DMS153 treated with DMSO at 0.1 percent for 48 hours (cell line): Measurements from ENCODE around the gene CTBP2.
"Not testable (repeated sequence)": the region's sequence is repeated elsewhere in the genome, so short reads cannot be mapped to it uniquely, and the experiment has no call there.

Experiments
- DNase-seq: peaks from one replicate; lab custom pipeline; 2025; ENCODE audit not compliant: unreplicated experiment; lab: John Stamatoyannopoulos, UW

The CTBP2 gene

DNA sequence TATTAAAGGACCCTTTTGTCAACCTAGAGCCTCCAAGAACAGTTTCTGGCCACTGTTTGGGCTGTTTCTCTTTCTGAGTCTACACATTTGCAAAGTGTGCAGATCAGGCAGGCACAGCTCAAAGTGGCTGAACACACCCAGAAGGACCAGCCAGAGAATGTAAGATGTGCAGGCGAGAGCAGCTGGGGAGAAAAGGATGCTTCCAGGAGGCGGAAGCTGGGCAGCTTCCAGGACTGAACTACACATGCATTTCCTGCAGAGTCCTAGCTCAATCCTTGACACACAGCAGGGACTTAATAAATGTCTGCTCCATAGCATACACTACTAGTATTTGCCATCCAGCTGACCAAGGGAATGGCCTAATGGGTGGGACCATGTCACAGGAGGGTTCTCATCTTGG lies 70.9 kb downstream of the CTBP2 start:
- no peak for DNase-seq

DNA sequence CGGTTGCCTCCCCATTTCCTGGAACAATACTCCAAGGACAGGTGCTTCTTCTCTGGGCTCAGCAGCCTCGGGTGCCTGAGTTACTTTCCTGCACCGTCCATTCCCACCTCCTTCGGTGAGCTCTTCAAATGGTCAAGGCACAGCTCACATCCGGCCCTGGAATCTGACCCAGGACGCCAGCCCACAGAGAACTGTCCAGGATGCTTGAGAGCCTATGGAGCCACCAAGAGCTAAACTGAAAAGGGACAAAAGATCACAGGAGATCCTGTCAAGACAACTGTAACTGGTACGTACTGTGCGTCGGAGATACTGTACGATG lies 72.5 kb downstream of the CTBP2 start:
- DNase-seq, result no peak

DNA sequence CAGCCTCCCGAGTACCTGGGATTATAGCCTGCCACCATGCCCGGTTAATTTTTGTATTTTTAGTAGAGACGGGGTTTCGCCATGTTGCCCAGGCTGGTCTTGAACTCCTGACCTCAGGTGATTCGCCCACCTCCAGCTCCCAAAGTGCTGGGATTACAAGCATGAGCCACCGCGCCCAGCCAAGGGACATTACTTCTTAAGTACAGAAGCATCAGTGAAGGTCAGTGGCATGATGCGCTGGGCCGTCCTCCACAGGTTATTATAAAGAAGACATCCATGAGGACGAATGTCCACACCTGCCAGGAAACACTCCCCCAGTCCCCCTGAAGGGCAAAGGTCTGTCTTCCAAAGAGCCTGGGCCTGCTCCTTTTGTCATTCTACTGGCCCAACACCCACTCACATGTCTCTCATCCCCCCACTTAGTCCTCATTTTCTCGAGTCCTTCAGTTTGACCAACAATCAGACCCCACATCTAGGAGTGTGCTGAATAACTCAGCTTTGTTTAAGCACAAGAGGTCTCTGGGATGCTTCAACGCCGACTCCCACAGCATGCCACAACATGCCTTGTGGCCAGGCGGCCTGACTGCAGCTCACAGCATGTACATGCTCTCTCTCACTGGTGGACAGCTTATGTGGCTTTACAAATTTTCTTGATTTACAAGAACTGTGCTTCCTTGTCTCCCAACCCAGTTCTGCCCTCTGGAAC lies 73.0 kb downstream of the CTBP2 start:
- DNase-seq, result no peak

GRCh38 chr10:125086691-125087090 lies 73.7 kb downstream of the CTBP2 start:
- DNase-seq, result no peak

DNA sequence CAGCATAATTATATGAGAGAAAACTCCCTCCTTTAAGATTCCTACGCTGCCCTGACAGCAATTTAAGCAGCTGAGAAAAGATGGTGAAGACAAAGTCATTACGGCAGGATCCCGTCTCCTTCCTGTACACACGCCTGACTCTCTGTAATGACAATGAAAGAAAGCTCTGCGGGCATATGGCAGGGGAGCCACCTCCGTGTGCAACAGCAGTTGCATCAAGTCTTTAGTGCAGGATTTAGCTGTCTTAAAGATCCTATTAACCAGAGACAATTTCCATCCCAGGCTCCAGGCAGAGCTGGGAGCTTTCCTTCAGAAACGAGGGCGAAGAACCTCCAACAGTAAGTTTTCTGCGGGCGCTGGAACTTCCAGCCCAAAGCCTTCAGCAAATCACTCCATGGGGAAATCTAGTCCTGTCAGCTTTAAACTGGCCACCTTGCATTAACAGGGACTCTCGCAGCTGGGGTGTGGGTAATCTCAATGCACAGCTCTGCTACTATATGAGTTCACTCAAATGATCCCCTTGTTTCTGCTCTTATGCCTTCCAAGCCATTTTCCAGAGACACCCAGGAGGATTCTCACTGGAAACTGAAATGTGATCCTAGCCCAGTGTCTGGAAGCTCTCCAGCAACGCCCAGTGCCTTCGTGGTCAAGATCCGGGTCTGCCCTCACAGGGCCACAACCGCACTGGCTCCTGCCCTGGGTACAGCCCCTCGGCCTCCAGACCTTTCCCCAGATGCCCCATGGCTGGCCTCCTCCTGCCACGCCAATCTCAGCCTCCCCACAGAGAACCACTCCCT lies 74.9 kb downstream of the CTBP2 start:
- no peak for DNase-seq

DNA sequence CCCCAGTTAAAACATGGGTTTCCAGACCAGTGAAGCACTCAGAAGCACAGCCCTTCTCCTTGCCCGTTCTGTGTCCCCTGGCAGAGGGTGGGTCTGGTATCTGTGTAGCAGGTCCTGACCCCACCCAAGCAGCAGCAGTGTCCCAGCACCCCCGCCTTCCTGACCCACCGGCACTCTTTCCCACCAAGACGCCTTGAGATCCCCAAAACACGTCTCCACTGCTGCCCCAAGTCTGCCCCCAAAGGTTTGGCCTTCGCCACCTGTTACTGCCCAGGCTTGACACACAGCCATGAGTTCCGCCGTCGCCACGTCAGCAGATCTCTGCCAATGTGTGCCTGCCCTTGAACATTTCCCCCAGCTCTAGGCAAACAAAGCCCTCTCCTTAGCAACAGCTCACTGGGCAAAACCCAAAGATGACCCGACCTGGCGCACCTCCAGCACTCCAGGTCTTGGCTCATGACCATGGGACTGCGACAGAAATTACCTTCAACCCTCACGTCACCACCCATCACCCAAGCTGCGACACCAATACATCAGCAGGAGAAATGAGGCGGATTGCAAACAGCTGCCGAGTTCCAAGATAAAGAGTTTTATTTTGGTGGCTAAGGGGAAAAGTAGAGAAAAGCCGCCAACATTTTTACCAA lies 75.6 kb downstream of the CTBP2 start:
- peak; percentile 38 for DNase-seq

DNA sequence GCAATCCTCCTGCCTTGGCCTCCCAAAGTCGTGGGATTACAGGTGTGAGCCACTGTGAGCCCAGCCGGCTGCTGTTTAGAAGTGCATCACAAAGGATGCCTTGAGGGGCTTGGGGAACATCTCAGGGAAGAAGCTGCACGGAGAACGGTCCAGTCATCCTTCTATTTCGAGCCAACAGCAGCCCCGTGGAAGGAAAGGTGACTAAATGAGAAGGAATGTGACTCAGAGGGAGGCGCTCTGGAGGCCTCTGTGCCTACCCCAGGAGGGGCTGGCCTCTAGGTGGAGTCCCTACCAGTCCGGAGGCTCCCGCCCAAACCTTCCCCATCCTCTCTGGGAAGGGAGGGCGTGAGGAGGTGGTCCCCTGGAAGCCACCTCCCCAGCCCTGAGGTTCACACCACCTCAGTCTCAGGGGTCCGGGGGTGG lies 76.2 kb downstream of the CTBP2 start:
- DNase-seq, result no peak

DNA sequence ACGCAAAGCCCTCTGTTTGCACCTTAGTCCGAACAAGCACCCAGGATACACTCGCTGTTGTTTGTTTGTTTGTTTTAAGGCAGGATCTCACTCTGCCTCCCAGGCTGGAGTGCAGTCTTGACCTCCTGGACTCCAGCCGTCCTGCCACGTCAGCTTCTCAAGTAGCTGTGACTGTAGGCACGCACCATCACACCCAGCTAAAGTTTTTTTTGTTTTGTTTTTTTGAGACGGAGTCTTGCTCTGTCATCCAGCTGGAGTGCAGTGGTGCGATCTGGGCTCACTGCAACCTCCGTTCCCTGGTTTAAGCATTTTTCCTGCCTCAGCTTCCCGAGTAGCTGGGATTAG lies 76.8 kb downstream of the CTBP2 start:
- no peak for DNase-seq

GRCh38 chr10:125082881-125083575 lies 77.3 kb downstream of the CTBP2 start:
- no peak for DNase-seq

GRCh38 chr10:125082471-125082870 lies 77.9 kb downstream of the CTBP2 start:
- DNase-seq, result not testable (repeated sequence)

GRCh38 chr10:125081931-125082330 lies 78.4 kb downstream of the CTBP2 start:
- no peak for DNase-seq

GRCh38 chr10:125080984-125081383 lies 79.4 kb downstream of the CTBP2 start:
- DNase-seq, result no peak

GRCh38 chr10:125080296-125080695 lies 80.1 kb downstream of the CTBP2 start:
- DNase-seq, result no peak

DNA sequence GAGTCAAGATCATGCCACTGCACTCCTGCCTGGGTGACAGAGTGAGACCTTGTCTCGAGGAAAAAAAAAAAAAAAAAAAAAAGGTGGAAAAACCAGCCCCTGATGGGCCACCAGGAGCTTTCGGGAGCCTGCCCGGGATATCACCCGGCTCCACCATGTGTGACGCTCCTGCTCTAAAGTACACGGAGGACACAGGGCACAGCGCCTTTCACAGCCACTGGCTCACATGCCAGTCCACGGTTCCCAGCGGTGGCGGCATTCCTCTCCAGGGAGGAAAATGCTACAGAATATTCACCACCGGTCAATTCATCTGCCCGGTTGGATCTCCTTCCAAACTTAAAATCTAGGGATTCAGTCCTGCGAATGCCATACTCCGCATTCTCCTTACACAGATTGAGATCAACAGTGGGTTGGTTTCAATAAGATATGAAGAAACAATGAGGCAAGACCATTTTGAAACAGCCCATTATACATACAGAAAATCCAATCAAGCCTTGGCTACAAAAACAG lies 81.2 kb downstream of the CTBP2 start:
- DNase-seq, result no peak

DNA sequence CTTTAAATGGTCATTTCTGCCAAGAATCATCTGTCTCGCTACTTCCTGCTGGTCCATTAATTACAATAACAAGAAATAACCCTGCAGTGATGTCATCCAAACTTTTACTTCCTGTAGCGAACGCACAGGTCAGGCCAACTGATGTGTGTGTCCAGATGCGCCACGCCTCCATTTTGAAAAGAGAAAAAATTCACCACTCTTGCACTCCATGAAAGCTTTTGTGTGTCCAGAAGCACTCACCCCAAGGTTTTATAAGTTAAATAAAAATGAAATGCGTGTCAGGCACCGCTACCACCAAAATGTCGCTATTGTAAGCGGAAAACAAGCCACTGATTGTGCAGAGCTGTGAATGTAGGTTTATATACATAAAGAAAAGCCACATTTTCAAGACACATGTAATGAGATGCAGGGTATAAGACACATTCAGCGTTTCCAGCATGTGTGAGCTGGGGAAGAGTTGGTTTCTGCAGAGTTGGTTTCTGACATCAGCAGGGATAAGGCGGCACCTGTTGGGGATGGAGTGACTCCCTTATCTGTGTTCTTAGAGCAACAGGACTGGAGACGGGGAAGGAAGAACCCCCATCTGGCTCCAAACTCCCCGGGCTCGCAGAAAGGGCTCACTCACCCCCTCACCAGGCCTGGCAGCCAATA lies 83.3 kb downstream of the CTBP2 start:
- no peak for DNase-seq

- DNase-seq, result no peak
Observed at GRCh38 chr10:125076121-125076825, 84.1 kb downstream of the CTBP2 start.

GRCh38 chr10:125073996-125074395 lies 86.4 kb downstream of the CTBP2 start:
- no peak for DNase-seq

GRCh38 chr10:125072794-125073193 lies 87.6 kb downstream of the CTBP2 start:
- DNase-seq, result no peak

- DNase-seq, result no peak
Observed at GRCh38 chr10:125071008-125071407, 89.4 kb downstream of the CTBP2 start.

GRCh38 chr10:125068406-125068805 lies 92.0 kb downstream of the CTBP2 start:
- DNase-seq, result no peak
